A549 (cell line): ENCODE measurements around the gene ERVMER34-1. TPM values are rescaled to one million over a fixed set of nuclear protein-coding genes. Genes with fewer than 3 reads are reported as not detected.

ENCODE experiments used
- ATAC-seq, 2 experiments: fragments of 200-7000 bp in 1 of 2; fragments of >200 bp in 1 of 2; cut with Nextera tagmentation in 1 of 2; cut with Tn5 transposase in 1 of 2; 3 replicates each; pipeline versions ENCODE4 v1.8.0 to v1.9.1; 2018 to 2020; ENCODE audit warnings: mild to moderate bottlenecking in 1 of 2, moderate library complexity in 1 of 2
- CTCF ChIA-PET: fragments of 300-600 bp; sonication (Branson Sonifier 250); formaldehyde crosslinking; extraction: SDS; loops from one replicate; lab custom pipeline; 2021; ENCODE audit warnings: antibody characterized with exemption, inconsistent platforms; lab: Yijun Ruan, JAX
- POLR2A ChIA-PET: fragments of 350-600 bp; formaldehyde crosslinking; extraction: SDS; loops from one replicate; lab custom pipeline; 2021; ENCODE audit warnings: antibody characterized with exemption, inconsistent platforms; lab: Yijun Ruan, JAX
- DNase-seq, 2 experiments: peaks; one replicate each; pipeline versions ENCODE4 v3.0.0 to v3.0.0-alpha.2; 2011 to 2016; ENCODE audit warnings: low read depth in 1 of 2, low spot score in 1 of 2
- FAIRE-seq: peaks from 2 replicates; lab custom pipeline; 2011; peaks lifted over from hg19 to GRCh38; lab: Jason Lieb, UNC
- H3K27ac ChIP-seq, 2 experiments: fragments of >200 bp; sonication (Bioruptor Twin); formaldehyde crosslinking; 3 replicates each; pipeline ENCODE4 v1.5.1; 2016 to 2017
- H3K4me1 ChIP-seq: fragments of >200 bp; sonication (Bioruptor Twin); formaldehyde crosslinking; 3 replicates; pipeline ENCODE4 v1.6.1; 2016
- H3K4me2 ChIP-seq: fragments of >200 bp; sonication (Bioruptor Twin); formaldehyde crosslinking; 3 replicates; pipeline ENCODE4 v1.6.1; 2016
- H3K4me3 ChIP-seq: fragments of >200 bp; sonication (Bioruptor Twin); formaldehyde crosslinking; 3 replicates; pipeline ENCODE4 v1.5.1; 2016
- H3K9me3 ChIP-seq: fragments of >200 bp; sonication (Bioruptor Twin); formaldehyde crosslinking; 3 replicates; pipeline ENCODE4 v1.6.1; 2016
- CBX2 ChIP-seq: fragments of 200-600 bp; sonication (generic); IDR thresholded peaks from 2 replicates; pipeline ENCODE4 v1.6.1; 2016; ENCODE audit warnings: low read depth, mild to moderate bottlenecking, borderline replicate concordance
- CBX8 ChIP-seq: fragments of 200-600 bp; sonication (generic); IDR thresholded peaks from 2 replicates; pipeline ENCODE4 v1.6.1; 2016
- CEBPB ChIP-seq, 2 experiments: fragments of >200 bp in 1 of 2; sonication (Bioruptor Twin) in 1 of 2; formaldehyde crosslinking in 1 of 2; IDR thresholded peaks; 2 replicates each; pipeline ENCODE4 v1.6.1; 2012 to 2016
- CHD2 ChIP-seq: fragments of 150-350 bp; IDR thresholded peaks from 2 replicates; pipeline ENCODE4 v1.6.1; 2014; ENCODE audit warnings: low read length; ENCODE audit not compliant: partially characterized antibody
- CTCF ChIP-seq: fragments of >200 bp; sonication (Bioruptor Twin); formaldehyde crosslinking; IDR thresholded peaks from 3 replicates; pipeline ENCODE4 v1.5.1; 2016
- E2F6 ChIP-seq: IDR thresholded peaks from 2 replicates; pipeline ENCODE4 v1.6.1; 2012; ENCODE audit warnings: low read depth, borderline replicate concordance
- EHF ChIP-seq: fragments of 250-450 bp; sonication (Bioruptor Pico); IDR thresholded peaks from 2 replicates; pipeline ENCODE4 v1.5.0; 2020; ENCODE audit warnings: mild to moderate bottlenecking
- ELK1 ChIP-seq: fragments of 150-350 bp; IDR thresholded peaks from 2 replicates; pipeline ENCODE4 v1.6.1; 2014; ENCODE audit warnings: low read depth, mild to moderate bottlenecking, low read length
- ESRRA ChIP-seq: fragments of 150-350 bp; IDR thresholded peaks from 2 replicates; pipeline ENCODE4 v1.6.1; 2014; ENCODE audit warnings: mild to moderate bottlenecking, low read length, borderline replicate concordance
- FOSL2 ChIP-seq, 2 experiments: fragments of 450-650 bp in 1 of 2; fragments of >200 bp in 1 of 2; sonication (Bioruptor Twin) in 1 of 2; formaldehyde crosslinking; IDR thresholded peaks; 2 replicates each; pipeline versions ENCODE4 v1.5.0 to v1.6.1; 2016 to 2020; ENCODE audit warnings: mild to moderate bottlenecking in 1 of 2, moderate library complexity in 1 of 2
- FOXS1 ChIP-seq: fragments of 250-450 bp; sonication (Bioruptor Pico); IDR thresholded peaks from 2 replicates; pipeline ENCODE4 v1.5.0; 2020; ENCODE audit warnings: mild to moderate bottlenecking, moderate library complexity
- HMGXB4 ChIP-seq: fragments of 250-450 bp; sonication (Bioruptor Pico); IDR thresholded peaks from 2 replicates; pipeline ENCODE4 v1.5.0; 2021; ENCODE audit warnings: mild to moderate bottlenecking, moderate library complexity, borderline replicate concordance
- HOXA7 ChIP-seq: fragments of 250-450 bp; sonication (Bioruptor Pico); IDR thresholded peaks from 2 replicates; pipeline ENCODE4 v1.5.0; 2020; ENCODE audit warnings: mild to moderate bottlenecking, moderate library complexity
- KDM5A ChIP-seq: fragments of 200-600 bp; sonication (generic); IDR thresholded peaks from 2 replicates; pipeline ENCODE4 v1.6.1; 2016; ENCODE audit warnings: antibody characterized with exemption, mild to moderate bottlenecking
- MAFK ChIP-seq: fragments of 450-650 bp; IDR thresholded peaks from 2 replicates; pipeline ENCODE4 v1.6.1; 2014; ENCODE audit not compliant: partially characterized antibody
- NR3C1 ChIP-seq: fragments of >200 bp; sonication (Bioruptor Twin); formaldehyde crosslinking; IDR thresholded peaks from 3 replicates; pipeline ENCODE4 v1.6.1; 2017
- RARB ChIP-seq: fragments of 250-450 bp; sonication (Bioruptor Pico); IDR thresholded peaks from 2 replicates; pipeline ENCODE4 v1.8.0; 2021; ENCODE audit warnings: mild to moderate bottlenecking, moderate library complexity
- REST ChIP-seq: fragments of 200-600 bp; sonication (generic); IDR thresholded peaks from 2 replicates; pipeline ENCODE4 v1.6.1; 2016; ENCODE audit warnings: antibody characterized with exemption, mild to moderate bottlenecking, moderate library complexity
- RNF2 ChIP-seq: fragments of 200-600 bp; sonication (generic); IDR thresholded peaks from 2 replicates; pipeline ENCODE4 v1.6.1; 2016; ENCODE audit warnings: low read depth, mild to moderate bottlenecking, antibody characterized with exemption, moderate library complexity, borderline replicate concordance
- SREBF2 ChIP-seq: fragments of 450-650 bp; IDR thresholded peaks from 2 replicates; pipeline ENCODE4 v1.6.1; 2014; ENCODE audit warnings: mild to moderate bottlenecking, moderate library complexity
- TFCP2L1 ChIP-seq: fragments of 250-450 bp; sonication (Bioruptor Pico); IDR thresholded peaks from 2 replicates; pipeline ENCODE4 v1.5.0; 2021; ENCODE audit warnings: mild to moderate bottlenecking
- TP53 ChIP-seq: fragments of 250-450 bp; sonication (Bioruptor Pico); IDR thresholded peaks from 2 replicates; pipeline ENCODE4 v1.5.0; 2021; ENCODE audit warnings: mild to moderate bottlenecking, moderate library complexity
- ZFP36 ChIP-seq: fragments of 450-650 bp; IDR thresholded peaks from 2 replicates; pipeline ENCODE4 v1.6.1; 2014; ENCODE audit warnings: borderline replicate concordance; ENCODE audit not compliant: partially characterized antibody
- WGBS: methylation state at CpG from one replicate; pipeline ENCODE4 v1.1.6; 2017; ENCODE audit errors: missing lambda C conversion rate; 5-methylcytosine and 5-hydroxymethylcytosine counted together
- polyA plus RNA-seq, 4 experiments: library from polyadenylated mRNA; depleted of rRNA in 3 of 4; stranded (reverse); fragments of >200 nt; fragmentation: RNase III in 1 of 4; extraction: RNeasy Plus Mini Kit Qiagen cat#74134 plus additional on column Dnase treatment in 1 of 4; gene quantifications; 2 replicates in 3 of 4; 3 replicates in 1 of 4; pipeline ENCODE4 v1.2.3, GENCODE V29; 2011 to 2017

The ERVMER34-1 gene
- polyA plus RNA-seq, 2 of the 4 experiments (the other 2 are of a cell fraction), result 0.41 to 0.59 TPM

- TF ChIP-seq ELK1 (no peak), MAFK (no peak), SREBF2 (no peak), NR3C1 (no peak), E2F6 (no peak), EHF (CRISPR knock-in tag) (no peak), ZFP36 (no peak)
- TF ChIP-seq, all 56 proteins: peak for 0
Observed at GRCh38 chr4:52748432-52748831, 2.8 kb downstream of the ERVMER34-1 start (continued).

GRCh38 chr4:52744588-52744987 lies 6.6 kb downstream of the ERVMER34-1 start:
- 57% methylated on average over 5 of the region's 5 CpGs for WGBS
- no peak for DNase-seq
- POLR2A ChIA-PET, result no interaction called here

GRCh38 chr4:52743444-52744019 lies 7.7 kb downstream of the ERVMER34-1 start:
- CTCF ChIA-PET, result no interaction called here
- no peaks in the 10 kb centered on the region for H3K4me1 ChIP-seq
- H3K27ac ChIP-seq, result no peak overlapping the region
- H3K4me2 ChIP-seq, result no peak overlapping the region
- no peak overlapping the region for H3K4me3 ChIP-seq
- TF ChIP-seq RARB (CRISPR knock-in tag), result no peak
- no peak for TF ChIP-seq EHF (CRISPR knock-in tag)
- TF ChIP-seq HMGXB4 (CRISPR knock-in tag), result no peak
- no peak for TF ChIP-seq CHD2
- no peak for TF ChIP-seq REST
- TF ChIP-seq CTCF, result no peak
- TF ChIP-seq KDM5A, result no peak
- TF ChIP-seq ESRRA, result no peak
- TF ChIP-seq SREBF2, result no peak
- TF ChIP-seq E2F6, result no peak
- TF ChIP-seq TP53 (CRISPR knock-in tag), result no peak
- TF ChIP-seq FOSL2 (IDR thresholded peaks at IDR 0.05), result no peak
- TF ChIP-seq FOSL2 (CRISPR knock-in tag; IDR thresholded peaks at IDR 0.05), result no peak
- TF ChIP-seq TFCP2L1 (CRISPR knock-in tag), result no peak
- no peak for TF ChIP-seq HOXA7 (CRISPR knock-in tag)
- TF ChIP-seq CBX8, result no peak
- no peak for TF ChIP-seq RNF2
- TF ChIP-seq CBX2, result no peak
- TF ChIP-seq, all 56 proteins: peak for 0
- DNase-seq (no peak), ATAC-seq (no peak), FAIRE-seq (no peak)
- 67% methylated on average over 4 of the region's 4 CpGs for WGBS
- POLR2A ChIA-PET, result no interaction called here
- no peaks in the 10 kb centered on the region for H3K9me3 ChIP-seq

More at GRCh38 chr4:52744588-52744987, 6.6 kb downstream of the ERVMER34-1 start:
- Histone ChIP-seq H3K4me1 (no peaks in the 10 kb centered on the region), H3K27ac (no peak overlapping the region), H3K4me2 (no peak overlapping the region), H3K9me3 (no peaks in the 10 kb centered on the region), H3K4me3 (no peak overlapping the region)
- FAIRE-seq (no peak), ATAC-seq (no peak)
- CTCF ChIA-PET, result no interaction called here
- TF ChIP-seq CEBPB (IDR thresholded peaks at IDR 0.05) (peak in 1 of 2 experiments; percentile 38; a peak in 1 of 4 replicates), FOXS1 (CRISPR knock-in tag) (no peak)
